Smooth muscle cell (in vitro differentiated cells): ENCODE measurements around the gene MEX3A. TPM values are rescaled to one million over a fixed set of nuclear protein-coding genes. Genes with fewer than 3 reads are reported as not detected.
"Not testable (repeated sequence)": the region's sequence is repeated elsewhere in the genome, so short reads cannot be mapped to it uniquely, and the experiment has no call there.

Source experiments
- DNase-seq: peaks from one replicate; lab custom pipeline; 2025; ENCODE audit not compliant: unreplicated experiment; lab: John Stamatoyannopoulos, UW
- H2AFZ ChIP-seq: fragments of 200-600 bp; sonication (generic); 2 replicates; pipeline ENCODE4 v1.6.0; 2016; ENCODE audit warnings: antibody characterized with exemption, low read depth, mild to moderate bottlenecking
- H3F3A ChIP-seq: fragments of 200-600 bp; sonication (generic); 2 replicates; pipeline ENCODE4 v1.6.0; 2017; ENCODE audit warnings: antibody characterized with exemption, low read depth
- H3K27ac ChIP-seq: fragments of 200-600 bp; sonication (generic); 2 replicates; pipeline ENCODE4 v1.5.1; 2016; ENCODE audit warnings: low read depth, mild to moderate bottlenecking
- H3K27me3 ChIP-seq: fragments of 200-600 bp; sonication (generic); 2 replicates; pipeline ENCODE4 v1.6.1; 2016; ENCODE audit warnings: low read depth, mild to moderate bottlenecking
- H3K36me3 ChIP-seq: fragments of 200-600 bp; sonication (generic); 2 replicates; pipeline ENCODE4 v1.5.1; 2016; ENCODE audit warnings: low read depth
- H3K4me1 ChIP-seq: fragments of 200-600 bp; sonication (generic); 2 replicates; pipeline ENCODE4 v1.5.1; 2016; ENCODE audit warnings: low read depth
- H3K4me2 ChIP-seq: fragments of 200-600 bp; sonication (generic); 2 replicates; pipeline ENCODE4 v1.6.0; 2016; ENCODE audit warnings: mild to moderate bottlenecking
- H3K4me3 ChIP-seq: fragments of 200-600 bp; sonication (generic); 2 replicates; pipeline ENCODE4 v1.5.1; 2016; ENCODE audit warnings: mild to moderate bottlenecking
- H3K79me2 ChIP-seq: fragments of 200-600 bp; sonication (generic); 2 replicates; pipeline ENCODE4 v1.6.0; 2016; ENCODE audit warnings: low read depth, mild to moderate bottlenecking
- H3K9ac ChIP-seq: fragments of 200-600 bp; sonication (generic); 2 replicates; pipeline ENCODE4 v1.6.0; 2016; ENCODE audit warnings: low read depth
- H3K9me3 ChIP-seq: fragments of 200-600 bp; sonication (generic); replicated peaks from 2 replicates; pipeline ENCODE4 v1.5.1; 2016; ENCODE audit warnings: low read depth
- H4K20me1 ChIP-seq: fragments of 200-600 bp; sonication (generic); 2 replicates; pipeline ENCODE4 v1.6.0; 2016; ENCODE audit warnings: low read depth
- WGBS: methylation state at CpG from one replicate; pipeline ENCODE4 v1.1.7; 2016; ENCODE audit warnings: low lambda C conversion rate; 5-methylcytosine and 5-hydroxymethylcytosine counted together
- polyA plus RNA-seq: library from polyadenylated mRNA; unstranded; fragments of >200 nt; fragmentation: Nextera tagmentation; extraction: Ambion mirVana; gene quantifications from 2 replicates; pipeline ENCODE4 v1.2.1, GENCODE V29; 2016
- total RNA-seq: library from RNA; depleted of rRNA; stranded (reverse); fragments of >200 nt; gene quantifications from 2 replicates; pipeline ENCODE4 v1.2.3, GENCODE V29; 2014
- TF ChIP-seq, protein P1 (sequence below): fragments of 200-600 bp; sonication (generic); IDR thresholded peaks from 2 replicates; pipeline ENCODE4 v1.5.1; 2017; ENCODE audit warnings: borderline replicate concordance, mild to moderate bottlenecking, antibody characterized with exemption; ENCODE audit not compliant: insufficient read depth, poor library complexity, severe bottlenecking

Gene MEX3A
- total and polyA plus RNA-seq, 2 experiments from 2014 or later = 10.5 to 13.8 TPM

- Histone ChIP-seq H3F3A (no peaks in the 10 kb centered on the region), H4K20me1 (no peaks in the 10 kb centered on the region), H3K36me3 (no peaks in the 10 kb centered on the region), H3K79me2 (no peaks in the 10 kb centered on the region), H3K4me1 (no peaks in the 10 kb centered on the region), H3K27ac (no peak overlapping the region), H3K4me2 (no peak overlapping the region), H3K4me3 (no peak overlapping the region), H3K9me3 (no peaks in the 10 kb centered on the region), H2AFZ (no peak overlapping the region), H3K9ac (no peak overlapping the region), H3K27me3 (no peaks in the 10 kb centered on the region)
- 89% methylated on average over 4 of the region's 4 CpGs for WGBS
- DNase-seq = no peak
- TF ChIP-seq, protein P1, sequence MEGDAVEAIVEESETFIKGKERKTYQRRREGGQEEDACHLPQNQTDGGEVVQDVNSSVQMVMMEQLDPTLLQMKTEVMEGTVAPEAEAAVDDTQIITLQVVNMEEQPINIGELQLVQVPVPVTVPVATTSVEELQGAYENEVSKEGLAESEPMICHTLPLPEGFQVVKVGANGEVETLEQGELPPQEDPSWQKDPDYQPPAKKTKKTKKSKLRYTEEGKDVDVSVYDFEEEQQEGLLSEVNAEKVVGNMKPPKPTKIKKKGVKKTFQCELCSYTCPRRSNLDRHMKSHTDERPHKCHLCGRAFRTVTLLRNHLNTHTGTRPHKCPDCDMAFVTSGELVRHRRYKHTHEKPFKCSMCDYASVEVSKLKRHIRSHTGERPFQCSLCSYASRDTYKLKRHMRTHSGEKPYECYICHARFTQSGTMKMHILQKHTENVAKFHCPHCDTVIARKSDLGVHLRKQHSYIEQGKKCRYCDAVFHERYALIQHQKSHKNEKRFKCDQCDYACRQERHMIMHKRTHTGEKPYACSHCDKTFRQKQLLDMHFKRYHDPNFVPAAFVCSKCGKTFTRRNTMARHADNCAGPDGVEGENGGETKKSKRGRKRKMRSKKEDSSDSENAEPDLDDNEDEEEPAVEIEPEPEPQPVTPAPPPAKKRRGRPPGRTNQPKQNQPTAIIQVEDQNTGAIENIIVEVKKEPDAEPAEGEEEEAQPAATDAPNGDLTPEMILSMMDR = no peak
Observed at GRCh38 chr1:156045076-156045475, 37.2 kb downstream of the MEX3A start.

- Histone ChIP-seq H3K36me3 (no peaks in the 10 kb centered on the region), H3K9me3 (no peaks in the 10 kb centered on the region), H3K4me1 (no peaks in the 10 kb centered on the region), H4K20me1 (no peaks in the 10 kb centered on the region), H3K4me2 (no peak overlapping the region), H3K9ac (no peak overlapping the region), H3K27ac (no peak overlapping the region), H3K4me3 (no peak overlapping the region), H3K79me2 (no peaks in the 10 kb centered on the region), H3K27me3 (no peaks in the 10 kb centered on the region), H3F3A (no peaks in the 10 kb centered on the region), H2AFZ (no peak overlapping the region)
- WGBS = 97% methylated on average over 3 of the region's 3 CpGs
- no peak for DNase-seq
- TF ChIP-seq, protein P1 = no peak
Observed at GRCh38 chr1:156042828-156043227, 39.4 kb downstream of the MEX3A start.

GRCh38 chr1:156034991-156035390 is 47.3 kb downstream of the MEX3A start:
- H3K4me3 ChIP-seq, H2AFZ ChIP-seq, H3K27me3 ChIP-seq, H3K9ac ChIP-seq, H3K4me2 ChIP-seq, H3F3A ChIP-seq, H3K9me3 ChIP-seq, H3K36me3 ChIP-seq, H3K27ac ChIP-seq, H3K79me2 ChIP-seq, DNase-seq, H3K4me1 ChIP-seq, H4K20me1 ChIP-seq: not testable (repeated sequence)
- 95% methylated on average over 4 of the region's 4 CpGs for WGBS

GRCh38 chr1:156033011-156033410 is 49.3 kb downstream of the MEX3A start:
- TF ChIP-seq, protein P1 = no peak
- no peak overlapping the region for H3K4me2 ChIP-seq
- no peaks in the 10 kb centered on the region for H3K9me3 ChIP-seq
- H2AFZ ChIP-seq = no peak overlapping the region
- no peak overlapping the region for H3K27ac ChIP-seq
- H3K4me3 ChIP-seq = no peak overlapping the region
- no peaks in the 10 kb centered on the region for H3K4me1 ChIP-seq
- 84% methylated on average over 6 of the region's 6 CpGs for WGBS
- H3F3A ChIP-seq = no peaks in the 10 kb centered on the region
- no peaks in the 10 kb centered on the region for H3K27me3 ChIP-seq
- no peaks in the 10 kb centered on the region for H3K36me3 ChIP-seq
- no peak for DNase-seq
- no peaks in the 10 kb centered on the region for H3K79me2 ChIP-seq
- H4K20me1 ChIP-seq = no peaks in the 10 kb centered on the region
- H3K9ac ChIP-seq = no peak overlapping the region
